GM21529 (cell line): ENCODE measurements around the gene SETX.

Experiments used
- ATAC-seq: cut with Tn5 transposase; IDR thresholded peaks from one replicate; pipeline ENCODE4 v1.9.1; 2021; ENCODE audit not compliant: unreplicated experiment

SETX gene

GRCh38 chr9:132224645-132225044, 130.1 kb downstream of the SETX start:
- no peak for ATAC-seq

GRCh38 chr9:132221941-132222340, 132.8 kb downstream of the SETX start:
- no peak for ATAC-seq

- ATAC-seq = no peak
These were observed 136.6 kb downstream of the SETX start for GRCh38 chr9:132218208-132218607.

GRCh38 chr9:132216861-132217619, 137.7 kb downstream of the SETX start:
- no peak for ATAC-seq

- ATAC-seq = no peak
These were observed 140.7 kb downstream of the SETX start for GRCh38 chr9:132214027-132214622.

GRCh38 chr9:132211570-132211969, 143.2 kb downstream of the SETX start:
- ATAC-seq = no peak
